Keratinocyte (primary cell): Measurements from ENCODE around the gene PLEKHO2. TPM values are rescaled to one million over a fixed set of nuclear protein-coding genes. Genes with fewer than 3 reads are reported as not detected.

Source experiments
- DNase-seq: peaks from one replicate; pipeline ENCODE4 v3.0.0-alpha.2; 2011; ENCODE audit warnings: low read depth, missing footprints, low spot score
- FAIRE-seq: peaks from 2 replicates; lab custom pipeline; 2011; peaks lifted over from hg19 to GRCh38; lab: Jason Lieb, UNC
- H2AFZ ChIP-seq: 2 replicates; pipeline ENCODE4 v1.6.0; 2012; ENCODE audit warnings: low read length, control low read depth, inconsistent platforms; ENCODE audit not compliant: control insufficient read depth
- H3K27ac ChIP-seq: 2 replicates; pipeline ENCODE4 v1.5.1; 2011; ENCODE audit warnings: low read length; ENCODE audit not compliant: control insufficient read depth, insufficient read depth
- H3K27me3 ChIP-seq: 3 replicates; pipeline ENCODE4 v1.6.0; 2011; ENCODE audit warnings: low read length; ENCODE audit not compliant: control insufficient read depth, insufficient read depth; ENCODE audit errors: extremely low read depth
- H3K36me3 ChIP-seq, 2 experiments: 2 replicates in 1 of 2; 3 replicates in 1 of 2; pipeline ENCODE4 v1.5.1; 2011; ENCODE audit warnings: low read length in 2 of 2, mild to moderate bottlenecking in 1 of 2; ENCODE audit not compliant: control insufficient read depth in 2 of 2, insufficient read depth in 2 of 2; ENCODE audit errors: extremely low read depth in 1 of 2
- H3K4me1 ChIP-seq: 3 replicates; pipeline ENCODE4 v1.5.1; 2011; ENCODE audit warnings: low read length; ENCODE audit not compliant: control insufficient read depth, insufficient read depth; ENCODE audit errors: extremely low read depth
- H3K4me2 ChIP-seq: 3 replicates; pipeline ENCODE4 v1.6.0; 2011; ENCODE audit warnings: low read depth, low read length; ENCODE audit not compliant: control insufficient read depth, insufficient read depth; ENCODE audit errors: extremely low read depth
- H3K4me3 ChIP-seq, 3 experiments: fragments of 200-600 bp in 1 of 3; sonication (generic) in 1 of 3; 2 replicates in 2 of 3; 3 replicates in 1 of 3; pipeline ENCODE4 v1.5.1; 2011 to 2016; ENCODE audit warnings: low read length in 3 of 3, mild to moderate bottlenecking in 3 of 3, control low read depth in 2 of 3, inconsistent platforms in 1 of 3, low read depth in 1 of 3, mixed read lengths in 1 of 3, mixed run types in 1 of 3, moderate library complexity in 1 of 3; ENCODE audit not compliant: control insufficient read depth in 2 of 3, insufficient read depth in 2 of 3; ENCODE audit errors: extremely low read depth in 1 of 3
- H3K79me2 ChIP-seq: 2 replicates; pipeline ENCODE4 v1.6.0; 2012; ENCODE audit warnings: low read length; ENCODE audit not compliant: control insufficient read depth, insufficient read depth
- H3K9ac ChIP-seq: 3 replicates; pipeline ENCODE4 v1.6.0; 2011; ENCODE audit warnings: low read length; ENCODE audit not compliant: control insufficient read depth, insufficient read depth; ENCODE audit errors: extremely low read depth
- H3K9me1 ChIP-seq: 3 replicates; pipeline ENCODE4 v1.6.0; 2011; ENCODE audit warnings: low read length; ENCODE audit not compliant: control insufficient read depth, insufficient read depth; ENCODE audit errors: extremely low read depth
- H3K9me3 ChIP-seq: 2 replicates; pipeline ENCODE4 v1.5.1; 2012; ENCODE audit warnings: low read depth, low read length; ENCODE audit not compliant: control insufficient read depth
- H4K20me1 ChIP-seq: 3 replicates; pipeline ENCODE4 v1.6.0; 2011; ENCODE audit warnings: low read length; ENCODE audit not compliant: control insufficient read depth, insufficient read depth; ENCODE audit errors: extremely low read depth
- EZH2 ChIP-seq: IDR thresholded peaks from one replicate; pipeline ENCODE4 v1.6.1; 2012; ENCODE audit warnings: inconsistent platforms, mild to moderate bottlenecking, low read length, moderate library complexity
- dilution Hi-C: fragments of 300-500 bp; cut with MboI; formaldehyde crosslinking; loops from one replicate; pipeline ENCODE4 v1.7.0; 2020; ENCODE audit warnings: low sequenced_read_pairs; ENCODE audit not compliant: extremely low pct_ligation_motif_present
- polyA plus RNA-seq, 5 experiments: library from polyadenylated mRNA; depleted of rRNA in 3 of 5; stranded (reverse) in 3 of 5; stranded (forward) in 1 of 5; unstranded in 1 of 5; fragments of >200 nt; gene quantifications; 1 replicate in 1 of 5; 2 replicates in 3 of 5; 3 replicates in 1 of 5; pipeline versions ENCODE4 v1.2.1 to v1.2.3, GENCODE V29; 2011 to 2012; ENCODE audit warnings: missing spikeins in 2 of 5, low read depth in 1 of 5, low replicate concordance in 1 of 5
- TF ChIP-seq, protein P1 (sequence below), 3 experiments: IDR thresholded peaks in 1 of 3; conservative IDR thresholded peaks in 1 of 3; optimal IDR thresholded peaks in 1 of 3; 2 replicates in 2 of 3; 3 replicates in 1 of 3; pipeline versions ENCODE3 to v1.5.1; 2011; ENCODE audit warnings: low read length in 3 of 3, mild to moderate bottlenecking in 3 of 3, moderate library complexity in 2 of 3, control low read depth in 1 of 3, inconsistent platforms in 1 of 3; ENCODE audit not compliant: insufficient read depth in 2 of 3; ENCODE audit errors: extremely low read depth in 1 of 3

PLEKHO2 gene
- polyA plus RNA-seq, 1 donor (not counting 4 experiments of a cell fraction or from before 2014, with no cell fraction given) = 8.8 TPM

DNA sequence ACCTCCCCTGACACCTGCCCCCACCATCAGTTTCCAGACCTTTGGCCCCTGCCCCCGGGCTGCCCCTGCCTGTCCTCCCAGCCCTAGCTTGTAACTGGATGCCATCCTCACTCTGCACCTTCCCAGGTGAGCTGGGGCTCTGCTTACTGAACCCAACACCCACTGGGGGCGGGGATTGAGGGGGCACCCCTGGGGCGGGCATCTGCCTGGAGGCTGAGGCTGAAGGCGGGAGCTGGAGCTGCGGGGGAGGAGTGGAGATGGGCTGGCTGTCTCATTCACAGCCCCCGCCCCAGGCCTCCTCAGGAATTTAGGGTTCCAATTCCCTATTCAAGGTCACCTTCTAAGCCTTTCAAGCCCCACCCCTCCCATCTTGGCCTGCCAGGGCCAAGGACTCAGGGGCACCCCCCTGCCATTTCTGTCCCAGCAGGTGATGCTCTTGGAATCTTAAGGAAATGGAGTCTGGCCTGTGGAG lies 33.9 kb upstream of the PLEKHO2 start:
- Histone ChIP-seq H3K4me2 (no peak overlapping the region), H3K4me1 (peaks cover 4% of the 10 kb centered on the region), H3K27ac (no peak overlapping the region), H3K9me1 (no peaks in the 10 kb centered on the region), H3K79me2 (no peaks in the 10 kb centered on the region), H2AFZ (no peak overlapping the region), H3K9me3 (no peaks in the 10 kb centered on the region), H3K9ac (no peak overlapping the region), H3K4me3 (no peak overlapping the region), H4K20me1 (no peaks in the 10 kb centered on the region), H3K27me3 (no peaks in the 10 kb centered on the region), H3K36me3 (no peaks in the 10 kb centered on the region)
- TF ChIP-seq EZH2 = no peak
- TF ChIP-seq, protein P1, sequence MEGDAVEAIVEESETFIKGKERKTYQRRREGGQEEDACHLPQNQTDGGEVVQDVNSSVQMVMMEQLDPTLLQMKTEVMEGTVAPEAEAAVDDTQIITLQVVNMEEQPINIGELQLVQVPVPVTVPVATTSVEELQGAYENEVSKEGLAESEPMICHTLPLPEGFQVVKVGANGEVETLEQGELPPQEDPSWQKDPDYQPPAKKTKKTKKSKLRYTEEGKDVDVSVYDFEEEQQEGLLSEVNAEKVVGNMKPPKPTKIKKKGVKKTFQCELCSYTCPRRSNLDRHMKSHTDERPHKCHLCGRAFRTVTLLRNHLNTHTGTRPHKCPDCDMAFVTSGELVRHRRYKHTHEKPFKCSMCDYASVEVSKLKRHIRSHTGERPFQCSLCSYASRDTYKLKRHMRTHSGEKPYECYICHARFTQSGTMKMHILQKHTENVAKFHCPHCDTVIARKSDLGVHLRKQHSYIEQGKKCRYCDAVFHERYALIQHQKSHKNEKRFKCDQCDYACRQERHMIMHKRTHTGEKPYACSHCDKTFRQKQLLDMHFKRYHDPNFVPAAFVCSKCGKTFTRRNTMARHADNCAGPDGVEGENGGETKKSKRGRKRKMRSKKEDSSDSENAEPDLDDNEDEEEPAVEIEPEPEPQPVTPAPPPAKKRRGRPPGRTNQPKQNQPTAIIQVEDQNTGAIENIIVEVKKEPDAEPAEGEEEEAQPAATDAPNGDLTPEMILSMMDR (optimal IDR thresholded peaks at IDR 0.05 in 1 of 3, IDR thresholded peaks at IDR 0.05 in 1 of 3, conservative IDR thresholded peaks at IDR 0.05 in 1 of 3; ENCODE audit: extremely low read depth in 1 of 3, insufficient read depth in 2 of 3, low read length in 3 of 3) = no peak
- DNase-seq (no peak), FAIRE-seq (no peak)
- dilution Hi-C loops = no loop called here

DNA sequence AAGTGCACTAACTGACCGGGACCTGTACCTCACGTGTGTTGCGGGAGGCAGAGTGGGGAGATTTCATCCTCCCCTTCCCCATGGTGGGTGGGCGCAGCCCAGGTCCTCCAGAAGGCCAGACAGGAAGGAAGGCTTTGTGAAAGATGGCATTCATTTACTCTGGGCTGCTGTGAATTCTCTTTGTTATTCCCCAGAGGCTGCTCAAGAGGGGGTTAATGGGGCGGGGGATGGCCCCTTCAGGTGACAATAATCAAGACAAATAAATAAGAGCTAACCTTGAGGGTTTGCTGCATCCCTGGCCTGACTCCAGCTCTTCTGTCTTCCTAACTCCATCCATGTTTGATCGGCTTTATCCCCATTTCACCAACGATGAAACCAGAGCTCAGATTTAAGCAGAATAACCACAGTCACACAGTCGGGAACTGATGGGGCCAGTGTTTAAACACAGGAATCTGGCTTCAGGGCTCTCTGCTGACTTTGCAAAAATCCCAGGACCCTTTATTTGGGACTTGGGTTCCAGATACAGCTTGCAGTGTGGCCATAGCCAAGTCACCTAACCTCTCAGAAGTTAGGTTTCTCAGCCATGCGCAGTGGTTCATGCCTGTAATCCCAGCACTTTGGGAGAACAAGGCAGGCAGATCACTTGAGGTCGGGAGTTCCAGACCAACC lies 32.8 kb upstream of the PLEKHO2 start:
- FAIRE-seq = no peak
- H2AFZ ChIP-seq = no peak overlapping the region
- H3K4me2 ChIP-seq = no peak overlapping the region
- no peaks in the 10 kb centered on the region for H4K20me1 ChIP-seq
- H3K9me3 ChIP-seq = no peaks in the 10 kb centered on the region
- no peak overlapping the region for H3K27ac ChIP-seq
- TF ChIP-seq, protein P1 (optimal IDR thresholded peaks at IDR 0.05 in 1 of 3, IDR thresholded peaks at IDR 0.05 in 1 of 3, conservative IDR thresholded peaks at IDR 0.05 in 1 of 3; ENCODE audit: extremely low read depth in 1 of 3, insufficient read depth in 2 of 3, low read length in 3 of 3) = no peak
- no peak for TF ChIP-seq EZH2
- peaks cover 4% of the 10 kb centered on the region for H3K4me1 ChIP-seq
- no peaks in the 10 kb centered on the region for H3K27me3 ChIP-seq
- H3K9me1 ChIP-seq = no peaks in the 10 kb centered on the region
- dilution Hi-C loops = no loop called here
- H3K36me3 ChIP-seq = no peaks in the 10 kb centered on the region
- no peak for DNase-seq
- no peak overlapping the region for H3K9ac ChIP-seq
- no peaks in the 10 kb centered on the region for H3K79me2 ChIP-seq
- no peak overlapping the region for H3K4me3 ChIP-seq
